ENCODE measurements around the gene GCNT3. TPM values are rescaled to one million over a fixed set of nuclear protein-coding genes. Genes with fewer than 3 reads are reported as not detected.
A peak's percentile ranks its signal among the peaks of the same experiment; 100 is the strongest.

Gene GCNT3
- total RNA-seq: not detected

- DNase-seq (ENCODE audit: low spot score in 2 of 2) (no peak), ATAC-seq (no peak)
- H3K9me3 Mint-ChIP-seq: peaks cover 7 to 26% of the 10 kb centered on the region in 2 donors
- H3K36me3 Mint-ChIP-seq: peaks cover 8 to 24% of the 10 kb centered on the region in 2 donors
- peak within 1 kb of the TSS in 1 of 2 donors; percentile 12 for H3K27ac Mint-ChIP-seq
These were observed at the start of gene GCNT3 for GRCh38 chr15:59611276-59612260. GCNT3 (plus strand) TSS chr15:59611783; CDS start chr15:59618239, 6,456 bp downstream.

- peaks cover 0 to 3% of the 10 kb centered on the region in 2 donors for H3K9me3 Mint-ChIP-seq
- ATAC-seq: no peak
- no peaks in the 10 kb centered on the region for H3K36me3 Mint-ChIP-seq
- DNase-seq (ENCODE audit: low spot score in 2 of 2): no peak
- H3K27ac Mint-ChIP-seq: no peak overlapping the region
These were observed 49.0 kb upstream of the GCNT3 start for GRCh38 chr15:59562448-59563186.

DNA sequence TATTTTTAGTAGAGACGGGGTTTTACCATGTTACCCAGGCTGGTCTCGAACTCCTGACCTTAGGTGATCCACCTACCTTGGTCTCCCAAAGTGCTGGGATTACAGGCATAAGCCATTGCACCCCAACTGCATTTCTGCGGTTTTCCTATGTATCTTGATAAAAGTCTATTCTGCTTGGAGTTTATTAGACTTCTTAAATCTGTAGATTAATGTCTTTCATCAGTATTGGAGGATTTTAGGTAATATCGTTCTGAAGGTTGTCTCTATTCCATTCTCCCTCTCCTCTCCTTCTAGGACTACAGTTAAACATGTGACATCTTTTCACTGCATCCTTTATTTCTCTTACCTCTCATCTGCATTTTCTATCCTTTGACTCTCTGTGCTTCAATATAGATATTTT, 46.3 kb upstream of the GCNT3 start:
- DNase-seq (ENCODE audit: low spot score in 2 of 2): no peak
- H3K9me3 Mint-ChIP-seq: peaks cover 0 to 3% of the 10 kb centered on the region in 2 donors
- ATAC-seq: no peak
- no peak overlapping the region for H3K27ac Mint-ChIP-seq
- no peaks in the 10 kb centered on the region for H3K36me3 Mint-ChIP-seq

GRCh38 chr15:59567324-59567723, 44.3 kb upstream of the GCNT3 start:
- Mint-ChIP-seq H3K36me3 (no peaks in the 10 kb centered on the region), H3K27ac (no peak overlapping the region), H3K9me3 (peaks cover 0 to 3% of the 10 kb centered on the region in 2 donors)
- no peak for ATAC-seq
- no peak for DNase-seq (ENCODE audit: low spot score in 2 of 2)

- DNase-seq (ENCODE audit: low spot score in 2 of 2) (no peak), ATAC-seq (no peak)
- Mint-ChIP-seq H3K9me3 (peaks cover 0 to 3% of the 10 kb centered on the region in 2 donors), H3K36me3 (no peaks in the 10 kb centered on the region), H3K27ac (no peak overlapping the region)
These were observed 42.1 kb upstream of the GCNT3 start for GRCh38 chr15:59569477-59569876.

GRCh38 chr15:59570315-59570714, 41.3 kb upstream of the GCNT3 start:
- no peak for ATAC-seq
- H3K27ac Mint-ChIP-seq: no peak overlapping the region

DNA sequence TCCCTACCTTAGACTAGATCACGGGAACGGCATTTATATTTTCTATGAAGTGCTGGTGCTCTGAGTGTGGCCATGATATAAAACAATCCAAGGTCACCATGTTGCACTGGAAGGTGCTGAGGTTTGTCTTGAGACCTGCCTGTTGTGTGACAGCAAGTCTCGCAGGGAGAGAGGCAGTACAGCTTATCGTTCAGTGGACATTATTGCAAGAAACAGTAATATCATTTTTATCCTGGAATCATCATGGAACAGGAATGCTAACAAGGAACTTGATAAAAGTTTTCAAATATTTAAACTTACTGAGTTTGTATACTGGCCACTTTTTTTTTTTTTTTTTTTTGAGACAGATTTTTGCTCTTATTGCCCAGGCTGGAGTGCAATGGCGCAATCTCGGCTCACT, 40.0 kb upstream of the GCNT3 start:
- no peak overlapping the region for H3K27ac Mint-ChIP-seq
- ATAC-seq (no peak), DNase-seq (ENCODE audit: low spot score in 2 of 2) (no peak)
- no peaks in the 10 kb centered on the region for H3K9me3 Mint-ChIP-seq
- no peaks in the 10 kb centered on the region for H3K36me3 Mint-ChIP-seq

More at GRCh38 chr15:59570315-59570714, 41.3 kb upstream of the GCNT3 start:
- no peaks in the 10 kb centered on the region for H3K36me3 Mint-ChIP-seq
- peaks cover 0 to 3% of the 10 kb centered on the region in 2 donors for H3K9me3 Mint-ChIP-seq
- DNase-seq (ENCODE audit: low spot score in 2 of 2): no peak

GRCh38 chr15:59583088-59583487, 28.5 kb upstream of the GCNT3 start:
- ATAC-seq (no peak), DNase-seq (ENCODE audit: low spot score in 2 of 2) (no peak)
- H3K27ac Mint-ChIP-seq: no peak overlapping the region
- H3K9me3 Mint-ChIP-seq: no peaks in the 10 kb centered on the region
- no peaks in the 10 kb centered on the region for H3K36me3 Mint-ChIP-seq

DNA sequence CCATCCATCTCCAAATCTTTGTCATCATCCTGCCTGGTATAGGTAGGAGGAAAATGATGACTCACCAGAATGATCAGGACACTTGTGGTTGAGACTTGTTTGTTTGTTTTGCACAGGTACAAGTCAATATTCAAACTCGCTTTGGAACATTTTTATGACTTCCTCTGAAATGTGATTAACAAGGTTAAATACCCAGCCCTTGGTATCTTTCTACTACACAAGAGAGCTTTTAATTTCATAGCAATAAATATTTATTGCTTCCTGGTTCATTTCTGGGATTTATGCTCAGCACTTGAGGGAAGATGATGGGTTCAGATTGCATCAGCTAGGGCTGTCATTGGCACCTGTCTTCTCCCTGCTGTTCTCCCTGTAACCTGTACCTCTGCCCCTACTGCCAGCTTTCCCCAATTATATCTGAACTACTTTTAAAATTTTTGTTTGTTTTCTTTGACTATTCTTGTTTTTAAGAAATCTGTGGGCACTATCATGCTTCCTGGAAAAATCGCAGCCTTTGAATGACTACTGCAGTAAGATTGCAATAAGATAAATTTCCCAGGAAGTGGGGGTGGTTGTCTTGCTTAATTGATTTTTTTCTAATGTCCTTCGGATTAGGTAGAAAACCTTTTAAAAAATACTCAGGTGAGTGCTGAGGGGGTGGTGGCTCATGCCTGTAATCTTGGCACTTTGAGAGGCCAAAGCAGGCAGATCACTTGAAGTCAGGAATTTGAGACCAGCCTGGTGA, 24.3 kb upstream of the GCNT3 start:
- no peak for ATAC-seq
- H3K27ac Mint-ChIP-seq: peak overlapping the region in 1 of 2 donors; percentile 34
- H3K9me3 Mint-ChIP-seq: no peaks in the 10 kb centered on the region
- no peak for DNase-seq (ENCODE audit: low spot score in 2 of 2)
- H3K36me3 Mint-ChIP-seq: no peaks in the 10 kb centered on the region

DNA sequence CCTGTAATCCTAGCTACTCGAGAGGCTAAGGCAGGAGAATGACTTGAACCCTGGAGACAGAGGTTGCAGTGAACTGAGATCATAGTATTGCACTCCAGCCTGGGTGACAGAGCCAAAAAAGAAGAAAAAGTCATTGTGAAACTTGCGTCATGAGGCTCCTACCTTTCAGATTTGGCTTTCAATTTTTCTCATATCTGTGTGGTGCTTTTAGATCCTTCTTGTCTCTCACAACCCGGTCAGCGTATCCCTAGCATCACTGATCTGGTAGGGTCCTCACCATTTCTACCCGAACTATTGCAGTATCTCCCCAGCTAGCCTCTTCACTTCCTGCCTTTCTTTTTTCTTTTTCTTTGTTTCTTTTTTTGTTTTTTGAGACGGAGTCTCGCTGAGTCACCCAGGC, 21.6 kb upstream of the GCNT3 start:
- DNase-seq (ENCODE audit: low spot score in 2 of 2) (peak in 1 of 2 donors; percentile 20), ATAC-seq (peak; percentile 87 to 97)
- H3K36me3 Mint-ChIP-seq: no peaks in the 10 kb centered on the region
- no peak overlapping the region for H3K27ac Mint-ChIP-seq
- no peaks in the 10 kb centered on the region for H3K9me3 Mint-ChIP-seq

GRCh38 chr15:59591356-59591755, 20.2 kb upstream of the GCNT3 start:
- Mint-ChIP-seq H3K36me3 (no peaks in the 10 kb centered on the region), H3K27ac (no peak overlapping the region), H3K9me3 (no peaks in the 10 kb centered on the region)
- DNase-seq (ENCODE audit: low spot score in 2 of 2) (no peak), ATAC-seq (no peak)

DNA sequence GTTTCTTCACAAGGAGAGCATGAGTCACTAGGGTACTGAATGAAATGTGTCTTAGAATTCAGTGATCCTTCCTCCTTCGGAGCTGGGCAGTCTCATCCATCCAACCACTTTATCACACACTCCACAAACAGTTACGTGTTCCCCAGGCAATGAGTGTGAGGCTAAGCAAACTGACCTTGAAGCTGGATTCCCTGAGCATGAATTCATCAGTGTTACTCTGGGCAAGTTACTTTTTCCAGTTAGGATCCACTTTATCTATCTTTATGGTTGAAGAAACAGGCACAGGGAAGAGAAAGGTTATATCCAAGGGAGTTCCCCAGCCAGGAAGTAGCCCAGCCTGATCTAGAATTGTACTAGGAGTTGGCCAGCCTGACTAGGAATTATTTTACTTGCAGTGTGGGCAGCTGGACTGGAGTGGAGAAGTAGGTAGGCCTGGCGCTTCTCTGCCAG, 17.1 kb upstream of the GCNT3 start:
- DNase-seq (ENCODE audit: low spot score in 2 of 2) (no peak), ATAC-seq (no peak)
- Mint-ChIP-seq H3K27ac (no peak overlapping the region), H3K36me3 (no peaks in the 10 kb centered on the region), H3K9me3 (no peaks in the 10 kb centered on the region)

DNA sequence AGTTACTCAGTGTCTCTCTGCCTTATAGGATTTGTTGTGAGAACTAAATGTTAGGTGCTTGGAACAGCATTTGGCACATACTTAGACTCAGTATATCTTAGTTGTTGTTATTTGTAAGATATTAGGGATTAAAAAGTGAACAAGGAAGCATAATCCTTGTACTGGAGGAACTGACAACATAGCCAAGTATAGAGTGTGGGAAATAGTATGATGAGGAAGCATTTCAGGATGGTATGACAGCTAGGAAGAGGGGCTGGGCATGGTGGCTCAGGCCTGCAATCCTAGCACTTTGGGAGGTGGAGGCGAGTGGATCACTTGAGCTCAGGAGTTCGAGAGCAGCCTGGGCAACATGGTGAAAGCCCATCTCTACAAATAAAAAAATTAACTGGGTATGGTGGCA, 16.6 kb upstream of the GCNT3 start:
- Mint-ChIP-seq H3K27ac (no peak overlapping the region), H3K36me3 (no peaks in the 10 kb centered on the region), H3K9me3 (no peaks in the 10 kb centered on the region)
- DNase-seq (ENCODE audit: low spot score in 2 of 2): no peak
- no peak for ATAC-seq

- no peaks in the 10 kb centered on the region for H3K36me3 Mint-ChIP-seq
- ATAC-seq (no peak), DNase-seq (ENCODE audit: low spot score in 2 of 2) (no peak)
- no peak overlapping the region for H3K27ac Mint-ChIP-seq
- no peaks in the 10 kb centered on the region for H3K9me3 Mint-ChIP-seq
These were observed 16.1 kb upstream of the GCNT3 start for GRCh38 chr15:59595434-59595915.

GRCh38 chr15:59596640-59597039, 14.9 kb upstream of the GCNT3 start:
- Mint-ChIP-seq H3K9me3 (no peaks in the 10 kb centered on the region), H3K36me3 (peaks cover 0 to 7% of the 10 kb centered on the region in 2 donors), H3K27ac (no peak overlapping the region)
- no peak for ATAC-seq
- DNase-seq (ENCODE audit: low spot score in 2 of 2): no peak

DNA sequence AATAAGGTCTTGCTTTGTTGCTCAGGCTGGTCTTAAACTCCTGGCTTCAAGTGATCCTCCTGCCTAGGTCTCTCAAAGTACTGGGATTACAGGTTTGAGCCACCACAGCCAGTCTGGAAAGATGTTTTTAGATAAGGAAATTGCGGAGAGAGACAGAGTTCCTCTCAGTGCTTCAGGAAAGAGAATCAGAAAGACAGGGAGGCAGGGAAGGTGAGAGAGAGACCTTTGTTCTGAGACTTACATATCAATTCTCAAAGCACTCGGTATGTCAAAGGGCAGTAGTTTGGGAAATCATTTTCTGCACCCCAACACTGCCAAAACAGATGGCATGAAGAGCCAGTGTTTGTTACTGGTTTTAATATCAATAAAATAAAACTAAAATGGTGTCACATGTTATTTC, 13.1 kb upstream of the GCNT3 start:
- Mint-ChIP-seq H3K36me3 (peaks cover 0 to 15% of the 10 kb centered on the region in 2 donors), H3K27ac (no peak overlapping the region), H3K9me3 (peaks cover under 1 to 3% of the 10 kb centered on the region in 2 donors)
- DNase-seq (ENCODE audit: low spot score in 2 of 2) (no peak), ATAC-seq (no peak)
